Activated CD4-positive, alpha-beta T cell treated with anti-CD3 and anti-CD28 coated beads, Interleukin-2, Interleukin-6, amounts not matched to agents 100 ng/mL and 50 ng/mL, durations not matched to agents 16 hours and 8 hours (primary cell): ENCODE measurements around the gene TTN.

Experiments used
- DNase-seq: peaks from one replicate; pipeline ENCODE4 v3.0.0-alpha.2; 2020

The TTN gene

DNA sequence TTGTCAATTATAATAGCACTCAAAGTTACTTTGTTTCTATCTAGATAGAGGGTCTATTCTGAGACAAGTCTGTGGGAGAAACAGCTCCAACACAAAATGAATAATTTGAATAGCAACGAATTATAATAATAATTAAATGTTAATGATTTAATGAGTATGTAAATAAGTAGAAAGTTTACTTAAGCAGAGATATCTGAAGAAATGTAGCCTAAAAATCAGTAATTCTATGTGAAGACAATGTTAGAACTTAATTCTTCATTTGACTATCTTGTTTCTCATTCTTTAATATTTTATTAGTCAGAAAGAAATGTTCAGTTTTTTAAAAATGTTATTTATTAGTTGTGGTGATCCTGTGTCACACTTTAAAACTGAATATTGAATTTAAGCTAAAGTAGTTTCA, 165.7 kb downstream of the TTN start:
- no peak for DNase-seq

DNA sequence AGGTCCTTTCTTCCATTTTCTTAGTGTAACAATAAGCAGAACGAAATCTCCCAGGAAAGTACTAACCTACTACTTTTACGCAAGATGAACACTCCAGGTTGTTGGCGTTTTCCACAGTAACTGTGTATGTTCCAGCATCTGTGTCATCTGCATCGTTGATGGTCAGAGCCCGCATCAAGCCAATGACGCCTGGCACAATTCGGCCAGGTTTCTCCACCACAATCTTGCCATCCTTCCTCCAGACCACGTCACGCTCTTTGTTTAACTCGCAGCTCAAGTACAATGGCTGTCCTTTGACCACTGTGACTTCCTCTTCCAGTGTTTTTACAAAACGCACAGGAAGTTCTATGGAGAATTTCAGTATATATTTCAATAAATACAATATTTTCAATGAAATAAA, 171.3 kb downstream of the TTN start:
- DNase-seq, result no peak

DNA sequence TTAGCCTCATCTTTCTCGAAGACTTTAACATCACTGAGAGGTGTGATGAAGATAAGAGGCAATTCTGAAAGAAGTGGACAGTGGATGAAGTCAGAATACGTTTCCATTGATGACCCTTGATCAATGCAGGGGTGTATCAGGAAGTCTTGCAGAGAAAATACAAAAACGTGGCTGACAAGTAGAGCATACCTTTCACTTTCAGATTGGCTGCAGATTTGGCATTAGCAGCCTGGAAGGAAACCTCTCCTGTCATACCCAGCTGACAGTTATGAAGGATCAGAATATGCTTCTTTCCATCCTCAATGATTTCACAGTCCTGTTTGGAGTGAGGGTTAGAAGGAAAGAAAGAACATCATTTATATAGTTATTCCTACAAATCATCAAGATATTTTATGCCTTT, 174.5 kb downstream of the TTN start:
- no peak for DNase-seq

DNA sequence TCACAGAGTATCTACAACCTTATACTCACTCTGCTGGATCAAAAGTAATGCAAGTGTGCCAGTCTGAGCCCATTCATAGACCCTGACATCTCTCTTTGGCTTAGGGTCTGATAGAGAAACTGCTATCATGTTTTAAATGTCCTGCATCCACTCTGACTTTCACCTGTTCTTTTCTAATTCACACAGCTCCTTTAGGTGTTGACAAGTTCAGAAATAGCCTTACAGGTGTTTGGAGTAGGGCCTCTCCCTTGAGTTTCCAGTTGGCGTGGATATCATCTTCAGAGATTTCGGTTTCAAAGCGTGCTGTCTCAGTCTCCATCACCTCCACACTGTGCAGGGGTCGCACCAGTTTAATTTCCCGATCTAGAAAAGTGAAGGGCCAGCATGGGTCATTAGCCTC, 176.6 kb downstream of the TTN start:
- DNase-seq, result no peak

DNA sequence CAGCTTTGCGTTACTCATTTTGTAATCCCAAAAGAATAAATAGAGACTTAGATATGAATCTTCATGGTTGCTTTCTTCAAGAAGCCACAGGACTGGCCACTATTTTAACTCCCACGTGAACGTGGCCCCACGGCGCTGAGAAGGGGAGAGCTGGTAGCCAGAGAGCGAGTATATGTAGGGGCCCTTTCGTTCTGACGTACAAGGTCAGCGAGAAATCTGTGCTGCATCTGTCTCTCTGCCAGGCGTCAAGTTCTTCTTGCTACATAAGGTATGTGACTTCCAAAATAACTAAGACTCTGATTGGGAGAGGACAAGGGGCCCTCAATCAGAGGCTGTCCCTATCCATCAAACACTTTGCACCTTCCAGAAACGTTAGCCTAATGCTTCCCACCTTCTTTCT, 177.8 kb downstream of the TTN start:
- no peak for DNase-seq

DNA sequence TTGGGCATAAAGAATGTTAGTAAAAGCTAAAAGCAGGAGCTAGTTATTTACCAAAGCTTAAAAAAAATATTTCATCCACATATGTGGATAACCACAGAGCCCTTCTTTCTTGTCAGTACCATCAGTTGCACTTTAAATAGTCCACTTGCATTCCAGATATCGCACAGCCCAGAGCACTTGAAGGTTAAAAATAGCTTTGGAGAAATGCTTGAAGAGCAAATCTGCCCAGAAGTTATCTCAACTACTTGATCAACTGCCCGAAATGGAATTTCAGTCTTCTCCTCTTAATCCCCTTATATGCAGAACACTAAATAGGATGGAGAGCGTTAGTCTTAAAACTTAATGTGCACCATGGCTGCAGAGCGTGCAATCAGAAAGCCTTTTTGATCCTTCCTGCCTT, 178.6 kb downstream of the TTN start:
- no peak for DNase-seq

DNA sequence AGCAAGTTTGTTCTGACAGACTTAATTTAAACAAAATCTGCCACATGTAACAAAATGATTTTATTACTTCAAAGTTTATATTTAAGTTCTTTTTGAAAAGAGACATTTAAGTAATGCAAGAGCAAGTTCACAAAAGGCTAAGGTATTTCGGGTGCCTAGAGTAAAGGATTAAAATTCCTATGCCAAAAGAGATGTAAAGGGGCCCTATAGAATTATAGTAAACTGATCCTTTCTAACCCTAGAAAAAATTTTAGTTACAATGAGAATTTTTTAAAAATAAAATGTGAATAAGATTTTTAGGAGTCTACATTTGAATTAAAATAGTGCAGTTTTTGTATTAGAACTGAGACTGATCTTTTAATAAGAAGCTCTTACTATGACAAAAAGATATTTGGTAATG, 179.8 kb downstream of the TTN start:
- no peak for DNase-seq

DNA sequence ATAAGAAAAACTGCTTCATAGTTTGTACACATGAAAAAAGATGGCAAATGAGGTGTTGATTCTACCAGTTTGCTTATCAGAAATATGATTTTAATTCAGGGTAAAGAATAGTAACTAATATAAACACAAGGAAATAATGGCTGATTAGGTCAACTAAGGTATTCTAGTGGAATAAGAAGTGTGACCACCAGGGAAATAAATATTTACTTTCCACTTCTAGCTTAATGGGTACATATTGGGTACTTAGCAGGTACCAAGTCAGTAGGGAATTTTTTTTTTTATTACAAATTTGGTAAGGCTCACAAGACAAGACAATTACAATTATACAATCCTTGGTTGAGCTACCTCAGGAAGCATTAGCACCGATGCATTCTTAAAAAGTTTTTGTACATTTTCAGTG, 191.3 kb downstream of the TTN start:
- DNase-seq, result no peak

DNA sequence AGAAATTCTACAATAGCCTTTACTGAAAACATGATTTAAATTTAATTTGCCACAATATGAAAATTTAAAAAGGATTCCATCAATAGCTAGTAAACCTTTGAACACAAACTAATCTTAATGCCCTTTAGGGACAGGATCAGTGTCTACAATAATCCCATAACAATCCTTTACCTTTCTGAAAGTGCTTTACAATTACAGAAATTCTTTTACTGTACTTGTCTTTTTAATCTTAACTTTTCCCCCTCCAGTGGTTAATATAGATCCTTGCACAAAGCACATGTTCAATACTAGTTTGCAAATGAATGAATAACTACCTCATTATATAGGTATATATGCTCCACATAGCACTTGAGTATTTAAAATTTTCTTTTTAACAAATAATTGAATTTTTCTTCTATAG, 204.3 kb downstream of the TTN start:
- no peak for DNase-seq

DNA sequence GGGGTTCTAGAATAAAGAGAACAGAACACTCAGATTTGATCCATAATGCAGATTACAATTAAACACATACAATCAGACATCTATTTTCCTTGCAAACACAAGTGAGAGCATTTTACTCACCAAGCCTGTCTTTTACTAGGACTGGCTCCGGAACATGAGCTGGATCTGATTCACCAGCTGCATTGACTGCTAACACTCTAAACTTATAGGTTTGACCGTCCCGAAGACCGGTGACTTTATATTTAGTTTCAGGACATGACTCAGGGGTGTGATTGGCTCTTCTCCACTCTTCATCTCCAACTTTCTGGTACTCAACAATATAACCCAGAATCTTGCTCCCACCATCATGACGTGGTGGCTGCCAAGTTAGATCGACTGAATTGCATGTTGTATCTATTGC, 214.6 kb downstream of the TTN start:
- no peak for DNase-seq

DNA sequence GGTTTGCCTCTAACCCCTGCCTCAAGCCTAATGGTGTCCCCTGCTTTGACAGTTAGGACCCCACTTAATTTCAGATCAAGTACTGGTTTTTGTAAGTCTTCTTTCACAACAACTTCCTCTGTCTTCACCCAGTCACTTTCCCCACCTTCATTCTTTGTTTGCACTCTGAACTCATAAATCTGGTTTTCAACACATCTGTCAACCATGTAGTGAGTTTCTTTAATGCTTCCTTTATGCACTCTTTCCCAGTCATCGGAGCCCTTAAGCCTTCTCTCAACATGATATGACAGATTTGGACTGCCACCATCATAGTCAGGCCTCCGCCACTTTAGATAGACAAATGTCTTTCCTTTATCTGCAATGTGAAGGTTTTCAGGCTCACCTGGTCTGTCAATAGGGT, 217.9 kb downstream of the TTN start:
- no peak for DNase-seq

DNA sequence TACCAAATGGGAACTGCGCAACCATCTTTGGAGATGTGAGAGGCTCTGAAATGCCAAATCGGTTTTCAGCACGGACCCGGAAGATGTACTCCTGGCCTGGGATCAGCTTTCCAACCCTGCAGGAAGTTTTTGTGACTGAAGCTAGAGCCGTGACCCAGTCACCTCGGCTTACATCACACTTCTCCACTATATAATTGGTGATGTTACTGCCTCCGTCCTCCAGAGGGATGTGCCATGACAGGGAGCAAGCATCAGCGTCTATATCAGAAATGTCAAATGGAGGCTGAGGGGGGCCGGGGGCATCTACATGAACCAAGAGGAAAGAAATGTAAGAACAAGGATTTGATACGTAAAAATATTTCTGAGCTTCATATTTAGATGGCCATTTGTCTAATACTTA, 222.6 kb downstream of the TTN start:
- no peak for DNase-seq

DNA sequence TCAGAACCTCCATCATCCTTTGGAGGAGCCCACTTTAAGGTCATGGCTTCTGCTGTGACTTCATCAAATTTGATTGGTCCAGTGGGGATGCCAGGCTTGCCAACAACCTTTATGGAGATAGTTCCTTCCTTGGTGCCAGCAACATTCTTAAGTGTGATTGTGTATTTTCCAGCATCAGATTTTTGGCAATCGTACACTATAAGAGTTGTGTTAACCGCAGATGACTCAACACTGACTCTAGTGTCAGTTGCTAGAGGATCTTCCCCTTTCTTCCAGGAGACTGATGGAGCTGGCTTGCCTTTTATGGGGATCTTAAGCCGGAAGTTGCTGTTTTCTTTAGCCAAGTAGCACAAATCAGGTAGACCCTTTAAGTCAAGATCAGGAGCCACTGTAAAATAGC, 228.2 kb downstream of the TTN start:
- DNase-seq, result no peak

DNA sequence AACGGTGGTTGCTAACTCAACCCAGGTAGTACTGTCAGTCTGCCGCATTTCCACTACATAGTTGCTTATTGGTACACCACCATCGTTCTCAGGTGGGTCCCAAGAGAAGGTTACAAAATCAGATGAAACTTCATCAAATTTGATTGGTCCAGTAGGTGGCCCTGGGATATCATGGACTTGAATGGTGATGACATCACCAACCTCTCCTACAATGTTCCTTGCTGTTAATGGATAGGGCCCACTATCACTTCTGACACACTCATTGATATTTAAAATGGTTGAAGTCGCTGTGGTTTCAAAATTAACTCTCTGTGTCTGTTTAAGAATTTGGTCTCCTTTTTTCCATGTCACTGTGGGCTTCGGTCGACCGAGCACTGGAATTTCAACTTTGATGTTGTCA, 232.4 kb downstream of the TTN start:
- DNase-seq, result no peak

DNA sequence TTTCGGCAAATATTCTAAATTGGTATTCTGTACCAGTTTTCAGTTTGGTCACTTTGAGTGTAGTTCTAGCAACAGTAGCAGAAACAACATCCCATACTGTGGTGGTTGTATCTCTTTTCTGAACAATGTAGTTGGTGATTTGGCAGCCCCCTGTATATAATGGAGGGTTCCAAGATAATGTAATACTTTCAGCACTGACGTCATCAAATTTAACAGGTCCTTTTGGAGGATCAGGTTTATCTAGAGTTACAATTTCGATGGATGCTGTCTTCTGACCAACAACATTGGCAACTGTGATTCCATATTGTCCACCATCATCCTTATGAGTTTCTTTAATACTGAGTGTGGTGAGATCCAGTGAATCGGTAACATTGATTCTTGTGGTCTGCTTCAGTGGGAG, 239.0 kb downstream of the TTN start:
- no peak for DNase-seq

DNA sequence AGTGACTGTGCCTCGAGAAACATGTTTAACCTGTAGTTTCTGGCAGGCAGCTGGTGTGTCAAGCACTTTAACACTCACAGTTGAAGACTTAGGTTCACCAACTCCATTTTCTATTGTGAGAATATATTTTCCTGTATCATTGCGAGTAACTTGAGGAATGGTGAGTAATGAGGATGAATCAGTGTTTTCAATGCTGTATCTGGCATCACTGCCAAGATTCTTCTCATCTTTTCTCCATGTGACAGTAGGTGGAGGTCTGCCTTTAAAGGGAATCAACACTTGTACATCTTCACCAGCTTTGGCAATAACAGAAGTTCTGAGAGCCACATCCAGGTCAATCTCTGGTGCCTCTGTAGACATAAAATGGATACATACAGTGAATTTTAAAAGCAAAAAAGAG, 254.2 kb downstream of the TTN start:
- no peak for DNase-seq

DNA sequence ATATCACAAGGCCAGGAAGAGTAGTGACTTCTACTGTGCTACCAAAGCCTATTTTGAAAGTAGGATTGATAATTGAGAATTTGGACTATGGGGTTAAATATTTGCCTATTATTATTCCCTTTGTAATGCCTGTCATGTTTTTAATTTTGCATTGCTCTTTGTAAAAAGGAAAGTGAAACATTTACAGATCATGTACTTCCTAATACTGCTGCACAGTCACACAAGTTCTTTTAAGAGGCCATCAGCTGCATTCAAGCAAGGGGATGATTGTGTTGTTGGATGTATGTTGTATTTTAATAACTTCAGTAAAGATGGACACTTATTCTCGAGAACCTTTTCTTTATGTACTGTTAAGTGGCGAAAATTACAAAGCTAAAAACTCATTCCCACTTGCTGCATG, 256.9 kb downstream of the TTN start:
- DNase-seq, result no peak

DNA sequence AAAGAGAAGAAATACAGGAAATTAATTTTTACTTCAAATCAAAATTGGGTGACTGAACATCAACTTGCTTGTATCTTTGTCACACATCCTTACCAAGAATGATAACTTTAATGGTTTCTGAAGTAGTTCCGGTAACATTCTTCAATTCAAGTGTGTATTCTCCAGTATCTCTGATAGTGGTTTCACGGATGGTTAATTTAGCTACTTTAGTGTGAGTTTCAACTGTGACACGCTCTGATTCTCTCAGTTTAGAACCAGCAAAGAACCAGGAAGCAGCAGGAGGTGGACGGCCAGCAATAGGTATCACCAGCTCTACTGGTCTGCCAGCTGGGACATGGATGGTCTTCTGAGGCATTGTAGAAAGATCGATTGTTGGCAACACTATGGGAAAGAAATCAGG, 264.7 kb downstream of the TTN start:
- DNase-seq, result no peak

DNA sequence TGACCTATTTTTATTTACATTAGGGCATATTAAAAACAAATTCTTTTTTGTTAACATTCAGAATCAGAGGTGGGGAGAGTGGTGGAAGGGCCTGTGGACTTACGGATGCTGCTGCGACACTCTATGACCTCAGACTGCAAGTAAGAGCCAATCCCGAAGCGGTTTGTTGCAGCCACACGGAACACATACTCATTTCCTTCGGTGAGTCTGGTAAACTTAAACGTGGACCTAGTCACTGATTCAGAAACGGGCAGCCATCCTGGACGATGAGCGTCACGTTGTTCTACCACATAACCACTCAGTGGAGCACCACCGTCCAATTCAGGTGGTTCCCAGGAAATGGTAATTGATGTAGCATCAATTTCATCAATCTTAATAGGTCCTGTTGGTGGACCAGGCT, 265.1 kb downstream of the TTN start:
- DNase-seq, result no peak

DNA sequence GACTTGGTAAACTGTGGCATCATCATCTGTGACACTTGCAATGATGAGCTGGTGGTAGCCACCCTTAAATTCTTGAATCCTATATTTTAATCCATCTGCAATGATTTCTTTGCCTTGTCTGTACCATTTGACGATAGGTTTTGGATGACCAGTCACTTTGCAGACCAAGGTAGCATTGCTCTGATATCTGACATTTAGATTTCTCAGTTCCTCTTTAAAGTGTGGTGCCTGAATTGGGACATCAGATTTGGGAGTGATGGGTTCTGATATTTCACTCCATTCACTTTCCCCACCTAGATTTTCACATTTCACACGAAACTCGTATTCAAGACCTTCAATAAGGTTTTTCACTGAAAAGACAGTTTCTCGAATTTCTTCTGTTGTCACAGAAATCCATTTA, 271.2 kb downstream of the TTN start:
- no peak for DNase-seq

DNA sequence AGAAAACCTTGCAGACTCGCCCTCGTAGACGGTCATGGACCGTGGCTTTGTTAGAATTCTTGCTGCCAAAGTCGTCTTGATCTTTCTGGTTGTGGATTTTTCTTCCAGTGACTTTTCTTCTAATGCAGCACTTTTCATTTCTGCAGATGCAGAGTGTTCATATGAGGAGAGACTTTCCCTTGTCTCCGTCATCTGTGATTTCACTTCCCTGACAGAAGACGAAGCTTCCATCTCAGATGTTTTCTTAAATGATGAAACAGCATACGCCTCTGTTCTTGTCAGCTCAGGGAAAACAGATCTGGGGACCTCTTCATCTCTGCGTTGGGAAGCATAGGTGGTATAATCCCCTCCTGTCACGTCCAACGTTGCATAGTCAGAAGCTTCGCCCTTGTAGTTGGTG, 276.1 kb downstream of the TTN start:
- DNase-seq, result no peak

DNA sequence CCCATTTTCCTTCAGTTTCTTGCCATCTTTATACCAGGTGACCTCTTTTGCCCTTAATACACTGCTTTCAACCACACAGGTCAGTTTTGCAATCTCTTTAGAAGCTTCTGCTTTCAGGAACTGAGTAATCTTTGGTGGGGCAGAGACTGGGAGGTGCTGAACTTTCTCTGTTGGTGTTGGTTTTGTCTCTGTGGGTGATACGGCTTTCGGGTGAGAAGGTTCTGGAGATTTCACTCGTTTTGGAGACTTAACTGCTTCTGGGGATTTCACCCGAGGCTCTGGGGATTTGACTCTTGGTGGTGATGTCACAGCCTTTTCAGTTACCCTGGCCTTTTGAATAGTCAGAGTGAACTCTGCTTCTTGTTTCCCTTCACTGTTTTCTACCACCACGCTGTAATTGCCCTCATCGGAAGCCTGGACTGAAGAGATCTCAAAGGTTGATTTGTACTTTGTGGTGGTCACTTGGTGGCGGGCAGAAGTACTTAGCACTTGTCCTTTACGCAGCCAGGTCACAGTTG, 276.5 kb downstream of the TTN start:
- DNase-seq, result peak; percentile 81

DNA sequence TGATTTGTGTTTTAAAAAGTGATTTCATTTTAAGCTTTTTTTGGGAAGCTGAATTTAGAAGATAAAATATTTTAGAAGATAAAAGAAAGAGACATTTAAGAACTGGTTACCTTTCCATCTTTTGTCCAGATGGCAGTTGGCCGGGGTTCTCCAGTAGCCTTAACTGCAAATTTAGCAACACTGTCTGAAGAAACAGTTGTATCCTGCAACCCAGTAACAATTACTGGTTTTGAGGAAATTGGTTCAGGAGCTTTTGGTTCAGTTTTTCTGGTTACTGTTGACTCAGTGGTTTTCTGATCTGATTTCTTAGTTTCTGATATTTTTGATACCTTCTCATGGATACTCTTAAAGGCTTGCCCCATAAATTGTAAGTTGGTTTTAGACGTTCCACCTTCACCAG, 277.1 kb downstream of the TTN start:
- no peak for DNase-seq

DNA sequence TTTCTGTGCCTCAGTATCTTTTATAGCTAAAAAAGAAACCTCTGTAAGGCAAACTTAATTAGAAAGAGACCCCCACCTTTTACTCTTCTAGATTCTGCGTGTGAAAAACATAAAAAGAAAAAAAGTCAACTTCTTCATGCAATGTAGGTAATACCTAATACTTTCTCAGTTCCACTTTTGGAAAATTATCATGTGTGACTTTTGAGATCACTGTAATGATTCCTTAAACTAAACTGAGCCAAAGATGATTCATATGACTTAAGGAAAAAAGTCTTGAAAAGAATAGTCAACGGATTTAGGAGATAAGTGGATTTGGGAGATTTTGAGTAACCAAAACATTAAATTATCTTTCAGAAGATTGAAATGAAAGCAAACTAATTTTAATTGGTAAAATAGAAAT, 278.0 kb downstream of the TTN start:
- DNase-seq, result no peak

DNA sequence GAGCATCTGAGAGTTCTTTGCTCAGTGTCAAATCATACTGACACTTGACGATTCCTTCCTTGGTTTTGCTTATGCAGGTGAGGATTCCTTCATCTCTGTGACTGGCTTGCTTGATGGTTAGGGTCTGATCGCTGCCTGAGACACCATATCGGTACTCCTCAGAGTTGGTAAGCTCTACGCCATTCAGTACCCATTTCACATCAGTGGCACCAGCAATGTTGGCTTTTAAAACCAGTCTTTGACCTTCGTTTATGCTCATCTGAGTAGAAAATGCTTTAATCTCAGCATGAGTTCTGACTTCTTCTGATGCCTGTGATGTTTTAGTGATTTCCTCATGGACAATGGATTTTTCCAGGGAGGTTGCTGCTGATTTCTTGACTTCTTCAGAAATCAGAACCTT, 278.6 kb downstream of the TTN start:
- DNase-seq, result no peak

DNA sequence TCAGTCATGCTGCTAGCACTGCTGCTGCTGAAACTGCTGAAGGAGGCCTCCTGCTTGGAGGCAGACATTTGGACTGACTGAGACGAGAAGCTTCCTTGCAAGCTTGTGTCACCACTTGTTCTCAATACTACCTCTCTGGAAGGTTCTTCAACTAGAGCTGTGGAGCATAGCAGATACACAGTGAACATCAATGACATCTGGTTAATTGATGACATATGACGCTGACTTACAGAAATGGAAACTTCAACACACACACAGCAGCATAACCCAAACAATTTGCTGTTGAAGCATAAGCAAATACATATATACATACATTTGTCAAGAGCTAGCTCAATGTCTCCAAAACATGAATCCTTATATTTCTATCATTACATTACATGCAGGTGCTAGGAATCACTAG, 279.6 kb downstream of the TTN start:
- DNase-seq, result no peak
